ENCODE measurements around the gene GALNT5. TPM values are rescaled to one million over a fixed set of nuclear protein-coding genes. Genes with fewer than 3 reads are reported as not detected.
"Not testable (repeated sequence)": the region's sequence is repeated elsewhere in the genome, so short reads cannot be mapped to it uniquely, and the experiment has no call there.

Gene GALNT5
- total RNA-seq, 2 experiments from 2014 or later, result 0.04 TPM; not detected in 1

DNA sequence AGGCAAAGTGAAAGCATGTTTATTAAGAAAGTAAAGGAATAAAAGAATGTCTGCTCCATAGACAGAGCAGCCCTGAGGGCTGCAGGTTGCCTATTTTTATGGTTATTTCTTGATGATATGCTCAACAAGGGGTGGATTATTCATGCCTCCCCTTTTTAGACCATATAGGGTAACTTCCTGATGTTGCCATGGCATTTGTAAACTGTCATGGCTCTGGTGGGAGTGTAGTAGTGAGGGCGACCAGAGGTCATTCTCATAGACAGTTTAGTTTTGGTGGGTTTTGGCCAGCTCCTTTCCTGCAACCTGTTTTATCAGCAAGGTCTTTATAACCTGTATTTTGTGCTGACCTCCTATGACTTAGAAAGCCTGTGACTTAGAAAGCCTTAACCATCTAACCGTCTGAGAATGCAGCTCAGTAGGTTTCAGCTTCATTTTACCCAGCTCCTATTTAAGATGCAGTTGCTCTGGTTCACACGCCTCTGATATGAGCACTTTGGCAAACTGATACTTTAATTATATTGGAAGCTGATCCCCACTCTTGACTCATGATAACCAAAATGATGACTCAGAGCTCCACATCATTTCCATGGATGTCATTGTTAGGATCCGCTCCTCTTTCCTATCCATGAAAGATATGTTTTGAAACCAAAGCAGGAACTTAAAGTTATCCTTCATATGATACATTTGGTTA, 82.6 kb downstream of the GALNT5 start:
- peaks cover 34% of the 10 kb centered on the region for H3K4me1 Mint-ChIP-seq
- no peaks in the 10 kb centered on the region for H3K27me3 Mint-ChIP-seq
- CTCF ChIA-PET, result interaction anchor here (1.1 to 1.6 kb wide), 2 partner anchors 9 to 38 kb away, joined by 3 read pairs; no protein-coding TSS in a partner anchor
- H3K9me3 Mint-ChIP-seq (ENCODE audit: low read depth), result peaks cover 38% of the 10 kb centered on the region
- POLR2A ChIA-PET, result no interaction called here
- H3K27ac Mint-ChIP-seq, result no peak overlapping the region
- peaks cover 39% of the 10 kb centered on the region for H3K36me3 Mint-ChIP-seq (ENCODE audit: low read depth)
- intact Hi-C loops (cut with DNase I, micrococcal nuclease), result loop anchor here in 1 of 2 experiments (5.0 kb wide), 1 partner anchor 38 kb away; no protein-coding TSS in a partner anchor
- no peak for ATAC-seq
- H3K4me3 Mint-ChIP-seq, result no peak overlapping the region
- no peak for DNase-seq

DNA sequence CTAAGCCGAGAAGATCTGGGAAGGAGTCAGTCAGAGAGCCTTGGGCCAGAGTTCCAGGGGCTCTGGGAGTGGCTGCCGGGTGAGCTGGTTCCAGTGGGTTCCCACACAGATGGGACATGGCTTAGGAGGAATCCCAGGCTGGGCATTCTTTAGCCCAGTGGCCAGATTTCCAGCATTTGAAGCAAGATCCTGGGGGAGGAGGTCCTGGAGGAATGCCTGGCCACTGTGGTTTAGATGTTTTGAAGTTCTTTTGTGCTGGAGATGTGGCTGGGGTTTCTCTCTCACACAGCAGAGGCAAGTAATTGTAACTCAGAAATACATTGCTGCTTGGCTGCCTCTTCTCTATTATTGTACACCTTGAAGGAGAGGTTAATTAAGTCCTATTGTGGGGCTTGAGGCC, 83.9 kb downstream of the GALNT5 start:
- peaks cover 23% of the 10 kb centered on the region for H3K4me1 Mint-ChIP-seq
- POLR2A ChIA-PET; ATAC-seq; intact Hi-C loops (cut with DNase I, micrococcal nuclease); DNase-seq; H3K4me3 Mint-ChIP-seq; H3K27ac Mint-ChIP-seq; H3K27me3 Mint-ChIP-seq: not testable (repeated sequence)
- H3K36me3 Mint-ChIP-seq (ENCODE audit: low read depth), result peaks cover 43% of the 10 kb centered on the region
- H3K9me3 Mint-ChIP-seq (ENCODE audit: low read depth), result peaks cover 42% of the 10 kb centered on the region
- CTCF ChIA-PET, result interaction anchor here (1.1 to 1.6 kb wide), 2 partner anchors 10 to 39 kb away, joined by 3 read pairs; no protein-coding TSS in a partner anchor

GRCh38 chr2:157345647-157346389, 88.3 kb downstream of the GALNT5 start:
- intact Hi-C loops (cut with DNase I, micrococcal nuclease), result no loop called here
- CTCF ChIA-PET, result interaction anchor here (0.5 to 4.4 kb wide), 4 partner anchors 9 to 23 kb away, joined by 3 to 67 read pairs (median 15); partner anchors contain the start of gene ERMN
- ATAC-seq (no peak), DNase-seq (no peak)
- Mint-ChIP-seq H3K4me3 (no peak overlapping the region), H3K36me3 (ENCODE audit: low read depth) (peaks cover 45% of the 10 kb centered on the region), H3K4me1 (peaks cover 28% of the 10 kb centered on the region), H3K9me3 (ENCODE audit: low read depth) (peaks cover 43% of the 10 kb centered on the region), H3K27ac (no peak overlapping the region), H3K27me3 (no peaks in the 10 kb centered on the region)
- POLR2A ChIA-PET, result no interaction called here

GRCh38 chr2:157348291-157348921, 90.9 kb downstream of the GALNT5 start:
- POLR2A ChIA-PET, result no interaction called here
- H3K27ac Mint-ChIP-seq, result peak overlapping the region; percentile 4
- no peak overlapping the region for H3K4me3 Mint-ChIP-seq
- no peak for ATAC-seq
- peaks cover 21% of the 10 kb centered on the region for H3K9me3 Mint-ChIP-seq (ENCODE audit: low read depth)
- H3K27me3 Mint-ChIP-seq, result no peaks in the 10 kb centered on the region
- DNase-seq, result no peak
- intact Hi-C loops (cut with DNase I, micrococcal nuclease), result no loop called here
- peaks cover 22% of the 10 kb centered on the region for H3K36me3 Mint-ChIP-seq (ENCODE audit: low read depth)
- CTCF ChIA-PET, result interaction anchor here (1.0 to 4.4 kb wide), 5 partner anchors 11 to 21 kb away, joined by 3 to 67 read pairs (median 5); no protein-coding TSS in a partner anchor
- H3K4me1 Mint-ChIP-seq, result peaks cover 36% of the 10 kb centered on the region

DNA sequence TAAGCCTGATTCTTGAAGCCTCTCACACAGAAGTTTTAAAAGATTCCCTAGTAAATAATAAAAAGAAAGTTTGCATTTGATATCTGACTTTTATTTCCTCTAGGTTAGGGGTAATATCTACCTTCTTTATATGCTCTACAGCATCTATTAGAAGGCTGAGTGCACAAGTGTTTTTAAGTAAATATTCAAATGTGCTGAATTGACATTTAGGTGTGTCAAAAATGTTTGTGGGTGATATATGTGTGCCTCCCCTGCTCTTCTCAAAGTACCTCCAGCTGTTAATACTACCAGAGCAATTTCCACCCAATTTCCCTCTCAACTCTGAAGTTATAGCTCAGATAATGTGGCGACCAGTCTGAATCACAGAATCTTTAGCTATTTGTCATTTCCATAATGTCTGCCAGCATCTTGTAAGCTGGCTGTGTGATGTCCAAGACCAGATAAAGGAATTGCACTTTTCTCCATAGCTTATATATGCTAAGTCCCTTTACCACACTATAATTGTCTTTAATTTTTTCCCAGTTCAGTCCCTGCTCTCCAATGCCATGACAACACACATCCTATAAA, 92.5 kb downstream of the GALNT5 start:
- POLR2A ChIA-PET, result no interaction called here
- peaks cover 7% of the 10 kb centered on the region for H3K9me3 Mint-ChIP-seq (ENCODE audit: low read depth)
- peaks cover 7% of the 10 kb centered on the region for H3K36me3 Mint-ChIP-seq (ENCODE audit: low read depth)
- ATAC-seq (peak; percentile 23), DNase-seq (no peak)
- H3K27me3 Mint-ChIP-seq, result no peaks in the 10 kb centered on the region
- H3K4me3 Mint-ChIP-seq, result no peak overlapping the region
- CTCF ChIA-PET, result interaction anchor here (0.6 to 2.4 kb wide), 7 partner anchors 14 to 283 kb away, joined by 3 to 30 read pairs (median 5); no protein-coding TSS in a partner anchor
- peaks cover 47% of the 10 kb centered on the region for H3K4me1 Mint-ChIP-seq
- H3K27ac Mint-ChIP-seq, result no peak overlapping the region
- intact Hi-C loops (cut with DNase I, micrococcal nuclease), result no loop called here

DNA sequence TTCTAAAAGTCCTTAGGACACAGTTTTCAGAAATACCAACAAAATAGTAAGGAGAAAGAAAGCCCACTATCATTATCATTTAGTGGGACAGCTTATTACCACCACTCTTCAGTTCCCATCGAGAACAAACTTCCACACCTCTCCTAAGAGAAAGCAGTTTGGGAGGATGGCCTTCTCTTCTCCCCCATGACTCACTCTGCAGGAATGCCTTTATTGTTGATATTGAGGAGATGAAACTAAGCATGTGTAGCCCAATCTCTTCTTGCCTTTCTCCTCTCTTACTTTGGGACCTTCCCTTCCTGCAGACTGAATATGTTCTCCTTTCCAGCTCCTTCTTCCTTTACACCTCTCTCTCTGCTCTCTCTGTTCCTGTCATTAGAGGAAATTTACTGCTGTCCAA, 98.1 kb downstream of the GALNT5 start:
- H3K4me1 Mint-ChIP-seq, result peaks cover 40% of the 10 kb centered on the region
- POLR2A ChIA-PET, result no interaction called here
- no peak for DNase-seq
- H3K27ac Mint-ChIP-seq, result no peak overlapping the region
- no peak for ATAC-seq
- CTCF ChIA-PET, result interaction anchor here (0.7 to 1.9 kb wide), 9 partner anchors 7 to 53 kb away, joined by 3 to 12 read pairs (median 4); no protein-coding TSS in a partner anchor
- H3K36me3 Mint-ChIP-seq (ENCODE audit: low read depth), result peaks cover 8% of the 10 kb centered on the region
- no peak overlapping the region for H3K4me3 Mint-ChIP-seq
- intact Hi-C loops (cut with DNase I, micrococcal nuclease), result no loop called here
- no peaks in the 10 kb centered on the region for H3K27me3 Mint-ChIP-seq
- peaks cover 4% of the 10 kb centered on the region for H3K9me3 Mint-ChIP-seq (ENCODE audit: low read depth)

DNA sequence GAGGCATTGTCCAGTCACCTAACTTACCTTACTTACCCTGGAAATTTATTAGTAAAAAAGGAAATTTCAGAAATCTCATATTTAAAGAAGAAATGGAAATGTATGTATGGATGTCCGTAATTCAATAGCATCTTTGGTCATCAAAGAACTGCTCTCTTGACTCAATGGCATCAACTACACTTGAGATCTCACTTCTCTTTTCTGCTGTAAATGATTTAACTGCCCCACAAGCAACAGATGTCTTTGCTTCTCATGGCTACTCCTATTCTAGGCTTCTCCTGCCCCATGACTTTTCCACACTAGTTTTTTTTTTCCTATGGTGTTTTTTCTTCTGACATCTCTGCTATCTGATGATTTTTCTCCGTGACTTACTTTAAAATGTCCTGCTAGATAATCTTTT, 102.1 kb downstream of the GALNT5 start:
- no peak overlapping the region for H3K4me3 Mint-ChIP-seq
- no peak overlapping the region for H3K27ac Mint-ChIP-seq
- peaks cover 26% of the 10 kb centered on the region for H3K9me3 Mint-ChIP-seq (ENCODE audit: low read depth)
- ChIA-PET CTCF (interaction anchor here (0.6 to 1.8 kb wide), 3 partner anchors 12 to 24 kb away, joined by 3 to 6 read pairs (median 3); no protein-coding TSS in a partner anchor), POLR2A (no interaction called here)
- no peaks in the 10 kb centered on the region for H3K27me3 Mint-ChIP-seq
- ATAC-seq (no peak), DNase-seq (no peak)
- H3K36me3 Mint-ChIP-seq (ENCODE audit: low read depth), result peaks cover 30% of the 10 kb centered on the region
- peaks cover 40% of the 10 kb centered on the region for H3K4me1 Mint-ChIP-seq
- intact Hi-C loops (cut with DNase I, micrococcal nuclease), result no loop called here

DNA sequence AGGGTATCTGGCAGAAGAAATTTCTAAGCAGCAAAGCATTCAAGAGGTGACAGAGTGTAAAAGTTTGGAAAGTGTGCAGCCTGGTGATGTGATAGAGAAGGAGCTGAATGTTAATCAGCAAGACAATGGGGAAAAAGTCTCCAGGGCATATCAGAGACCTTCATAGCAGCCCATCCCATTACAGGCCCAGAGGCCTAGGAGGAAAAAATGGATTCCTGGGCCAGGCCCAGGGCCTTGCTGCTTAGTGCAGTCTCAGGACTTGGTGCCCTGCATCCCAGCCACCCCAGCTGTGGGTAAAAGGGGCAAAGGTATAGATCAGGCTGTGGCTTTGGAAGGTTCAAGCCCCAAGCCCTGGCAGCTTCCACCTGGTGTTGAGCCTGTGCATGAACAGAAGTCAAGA, 104.0 kb downstream of the GALNT5 start:
- Mint-ChIP-seq H3K4me1 (peaks cover 40% of the 10 kb centered on the region), H3K27me3 (no peaks in the 10 kb centered on the region), H3K27ac (no peak overlapping the region), H3K36me3 (ENCODE audit: low read depth) (peaks cover 33% of the 10 kb centered on the region), H3K4me3 (no peak overlapping the region), H3K9me3 (ENCODE audit: low read depth) (peaks cover 29% of the 10 kb centered on the region)
- ATAC-seq, result no peak
- intact Hi-C loops (cut with DNase I, micrococcal nuclease), result no loop called here
- no peak for DNase-seq
- CTCF ChIA-PET, result interaction anchor here (0.5 kb wide), 1 partner anchor 94 kb away, joined by 3 read pairs; no protein-coding TSS in a partner anchor
- POLR2A ChIA-PET, result no interaction called here

GRCh38 chr2:157362627-157363026, 105.1 kb downstream of the GALNT5 start:
- H3K27ac Mint-ChIP-seq, result no peak overlapping the region
- H3K36me3 Mint-ChIP-seq (ENCODE audit: low read depth), result peaks cover 33% of the 10 kb centered on the region
- POLR2A ChIA-PET, result no interaction called here
- CTCF ChIA-PET, result interaction anchor here (1.3 to 2.5 kb wide), 2 partner anchors 8 to 27 kb away, joined by 5 to 12 read pairs; no protein-coding TSS in a partner anchor
- H3K4me3 Mint-ChIP-seq, result no peak overlapping the region
- no peaks in the 10 kb centered on the region for H3K27me3 Mint-ChIP-seq
- ATAC-seq, result no peak
- peaks cover 31% of the 10 kb centered on the region for H3K9me3 Mint-ChIP-seq (ENCODE audit: low read depth)
- no peak for DNase-seq
- intact Hi-C loops (cut with DNase I, micrococcal nuclease), result no loop called here
- H3K4me1 Mint-ChIP-seq, result peaks cover 33% of the 10 kb centered on the region

DNA sequence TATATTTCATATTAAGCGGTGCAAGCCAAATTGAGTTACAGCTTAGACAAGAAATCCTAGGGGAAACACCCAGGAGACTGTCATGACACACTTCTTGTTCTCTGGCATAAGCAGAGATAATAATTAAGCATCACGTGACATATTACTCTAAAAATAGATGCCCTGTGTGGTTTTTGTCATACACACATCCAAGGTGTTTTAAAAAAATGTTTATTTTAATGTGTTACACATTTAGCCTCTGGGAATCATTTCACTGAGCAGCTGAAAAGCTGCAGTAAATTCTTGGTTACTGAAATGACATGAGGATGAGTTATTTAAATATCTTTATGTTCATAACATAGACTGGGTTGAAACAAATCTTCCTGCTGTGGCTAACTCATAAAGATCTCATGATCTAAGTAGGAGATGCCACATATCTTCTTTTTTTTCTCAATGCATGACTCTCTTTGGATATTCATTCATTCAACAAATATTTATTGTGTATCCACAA, 106.2 kb downstream of the GALNT5 start:
- DNase-seq (no peak), ATAC-seq (peak; percentile 77)
- H3K27ac Mint-ChIP-seq, result peak overlapping the region; percentile 5
- ChIA-PET CTCF (interaction anchor here (1.0 to 2.5 kb wide), 4 partner anchors 9 to 536 kb away, joined by 3 to 12 read pairs (median 4); no protein-coding TSS in a partner anchor), POLR2A (interaction anchor here (0.6 to 1.2 kb wide), 3 partner anchors 9 to 113 kb away, joined by 3 to 5 read pairs (median 5); no protein-coding TSS in a partner anchor)
- H3K4me1 Mint-ChIP-seq, result peaks cover 32% of the 10 kb centered on the region
- H3K36me3 Mint-ChIP-seq (ENCODE audit: low read depth), result peaks cover 33% of the 10 kb centered on the region
- no peak overlapping the region for H3K4me3 Mint-ChIP-seq
- no peaks in the 10 kb centered on the region for H3K27me3 Mint-ChIP-seq
- H3K9me3 Mint-ChIP-seq (ENCODE audit: low read depth), result peaks cover 31% of the 10 kb centered on the region
- intact Hi-C loops (cut with DNase I, micrococcal nuclease), result loop anchor here in 1 of 2 experiments (2.0 kb wide), 1 partner anchor 41 kb away; no protein-coding TSS in a partner anchor
